Measurements from ENCODE around the gene SLC41A1. TPM values are rescaled to one million over a fixed set of nuclear protein-coding genes. Genes with fewer than 3 reads are reported as not detected.

The SLC41A1 gene
- total and polyA plus RNA-seq, 2 donors (not counting 3 experiments of a cell fraction or from before 2014, with no cell fraction given), result 21.7 to 22.0 TPM

DNA sequence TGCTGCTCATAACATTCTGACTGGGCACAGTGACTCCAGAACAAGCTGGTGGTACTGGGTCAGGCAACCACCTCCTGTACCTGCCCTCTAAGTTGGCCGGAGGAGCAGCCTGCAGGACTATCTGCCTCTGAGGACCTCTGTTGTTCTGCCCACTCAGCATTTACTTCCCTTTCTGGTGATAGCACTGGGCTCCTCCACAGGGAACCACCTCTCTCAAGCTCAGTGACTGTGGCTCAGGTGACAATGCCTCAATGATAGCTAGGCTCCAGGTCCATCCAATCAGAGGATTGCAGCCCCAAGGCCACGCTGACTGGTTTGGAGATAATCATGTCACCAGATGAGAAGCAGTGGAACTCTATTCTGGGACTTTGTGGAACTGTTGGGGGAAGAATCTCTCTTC is 15.8 kb downstream of the SLC41A1 start:
- TF ChIP-seq FOS (IDR thresholded peaks at IDR 0.05; ENCODE audit: borderline replicate concordance, insufficient read depth, low read length) (no peak), POLR2A (IDR thresholded peaks at IDR 0.05; ENCODE audit: low read depth, low read length) (no peak), MYC (IDR thresholded peaks at IDR 0.05; ENCODE audit: low read depth, low read length) (no peak)
- Histone ChIP-seq H3K4me2 (ENCODE audit: insufficient read depth, low read length) (no peak overlapping the region), H3K27me3 (ENCODE audit: control insufficient read depth in 2 of 2, insufficient read depth in 2 of 2, low read length in 2 of 2) (no peaks in the 10 kb centered on the region), H2AFZ (ENCODE audit: low read depth, low read length) (no peak overlapping the region), H3K79me2 (ENCODE audit: control insufficient read depth, insufficient read depth, low read length) (no peaks in the 10 kb centered on the region), H3K27ac (ENCODE audit: insufficient read depth, low read depth, low read length) (no peak overlapping the region), H3K9me3 (replicated peaks; ENCODE audit: control insufficient read depth, insufficient read depth, low read length) (no peaks in the 10 kb centered on the region), H3K9ac (replicated peaks; ENCODE audit: extremely low read depth, insufficient read depth, low read length) (no peak overlapping the region), H3K4me3 (replicated peaks in 1 of 3; ENCODE audit: insufficient read depth in 1 of 3, low read depth in 1 of 3, low read length in 3 of 3) (no peak overlapping the region), H3K4me1 (ENCODE audit: control insufficient read depth, extremely low read depth, insufficient read depth, low read length) (no peaks in the 10 kb centered on the region), H3K9me1 (replicated peaks; ENCODE audit: control insufficient read depth, extremely low read depth, insufficient read depth, low read length) (no peaks in the 10 kb centered on the region), H4K20me1 (replicated peaks; ENCODE audit: control insufficient read depth, extremely low read depth, insufficient read depth, low read length) (no peaks in the 10 kb centered on the region), H3K36me3 (ENCODE audit: control insufficient read depth in 2 of 2, extremely low read depth in 1 of 2, insufficient read depth in 2 of 2, low read length in 2 of 2) (peaks cover 0 to 31% of the 10 kb centered on the region in 2 experiments)
- CTCF ChIA-PET, result interaction anchor here (2.4 to 12.5 kb wide), 2 partner anchors 110 to 181 kb away, joined by 8 to 403 read pairs; no protein-coding TSS in a partner anchor
- intact Hi-C loops (cut with micrococcal nuclease), result no loop called here
- no TSS peak for BruUV-seq (replicated peaks)
- dilution Hi-C loops (cut with MboI; ENCODE audit: extremely low pct_ligation_motif_present, low sequenced_read_pairs), result no loop called here
- DNase-seq (ENCODE audit: low read depth, low spot score) (no peak), FAIRE-seq (no peak)
- POLR2A ChIA-PET, result no interaction called here

DNA sequence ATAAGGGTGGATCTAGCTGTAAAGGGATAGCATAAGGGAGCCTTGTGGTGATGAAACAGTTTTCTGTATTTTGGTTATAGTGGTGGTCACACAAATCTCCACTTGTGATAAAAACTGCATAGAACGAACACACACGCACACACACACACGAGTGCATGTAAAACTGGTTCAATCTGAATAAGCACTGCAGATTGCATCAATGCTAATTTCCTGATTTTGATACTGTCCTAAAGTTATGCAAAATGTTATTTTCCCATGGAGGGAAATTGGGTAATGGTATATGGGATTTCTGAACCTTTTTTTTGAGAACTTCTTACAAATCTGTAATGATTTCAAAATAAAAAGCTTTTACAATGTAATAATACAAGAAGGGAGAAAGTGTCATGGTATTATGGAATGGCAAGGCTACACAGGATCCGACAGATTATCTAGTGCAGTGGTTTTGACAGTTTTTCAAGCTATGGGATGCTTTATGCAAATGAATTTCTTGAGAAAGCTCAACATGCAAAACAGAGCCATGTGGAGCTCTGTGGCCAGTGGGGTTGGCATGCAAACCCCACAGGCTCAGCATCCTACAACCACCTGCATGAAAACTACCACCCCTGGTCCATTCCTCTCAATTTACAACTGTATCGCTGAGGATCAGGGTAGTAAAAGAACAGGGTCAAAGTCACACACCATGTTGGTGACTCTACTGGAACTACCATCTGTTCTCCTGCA is 18.8 kb downstream of the SLC41A1 start:
- Histone ChIP-seq H3K4me1 (ENCODE audit: control insufficient read depth, extremely low read depth, insufficient read depth, low read length) (no peaks in the 10 kb centered on the region), H3K9me1 (replicated peaks; ENCODE audit: control insufficient read depth, extremely low read depth, insufficient read depth, low read length) (no peaks in the 10 kb centered on the region), H3K36me3 (ENCODE audit: control insufficient read depth in 2 of 2, extremely low read depth in 1 of 2, insufficient read depth in 2 of 2, low read length in 2 of 2) (peaks cover 0 to 19% of the 10 kb centered on the region in 2 experiments), H3K4me3 (replicated peaks in 1 of 3; ENCODE audit: insufficient read depth in 1 of 3, low read depth in 1 of 3, low read length in 3 of 3) (no peak overlapping the region), H2AFZ (ENCODE audit: low read depth, low read length) (no peak overlapping the region), H3K9ac (replicated peaks; ENCODE audit: extremely low read depth, insufficient read depth, low read length) (no peak overlapping the region), H3K27me3 (ENCODE audit: control insufficient read depth in 2 of 2, insufficient read depth in 2 of 2, low read length in 2 of 2) (no peaks in the 10 kb centered on the region), H3K27ac (ENCODE audit: insufficient read depth, low read depth, low read length) (no peak overlapping the region), H3K79me2 (ENCODE audit: control insufficient read depth, insufficient read depth, low read length) (no peaks in the 10 kb centered on the region), H4K20me1 (replicated peaks; ENCODE audit: control insufficient read depth, extremely low read depth, insufficient read depth, low read length) (no peaks in the 10 kb centered on the region), H3K9me3 (replicated peaks; ENCODE audit: control insufficient read depth, insufficient read depth, low read length) (no peaks in the 10 kb centered on the region), H3K4me2 (ENCODE audit: insufficient read depth, low read length) (no peak overlapping the region)
- intact Hi-C loops (cut with micrococcal nuclease), result loop anchor here (5.0 kb wide), 1 partner anchor 313 kb away; no protein-coding TSS in a partner anchor
- dilution Hi-C loops (cut with MboI; ENCODE audit: extremely low pct_ligation_motif_present, low sequenced_read_pairs), result no loop called here
- ChIA-PET CTCF (interaction anchor here (1.7 to 12.5 kb wide), 5 partner anchors 17 to 184 kb away, joined by 5 to 403 read pairs (median 76); partner anchors contain the start of gene SLC41A1), POLR2A (no interaction called here)
- no TSS peak for BruUV-seq (replicated peaks)
- FAIRE-seq (peak; percentile 18), DNase-seq (ENCODE audit: low read depth, low spot score) (no peak)
- TF ChIP-seq, protein P1, sequence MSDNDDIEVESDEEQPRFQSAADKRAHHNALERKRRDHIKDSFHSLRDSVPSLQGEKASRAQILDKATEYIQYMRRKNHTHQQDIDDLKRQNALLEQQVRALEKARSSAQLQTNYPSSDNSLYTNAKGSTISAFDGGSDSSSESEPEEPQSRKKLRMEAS (IDR thresholded peaks at IDR 0.05; ENCODE audit: insufficient read depth, insufficient read length), result no peak
- TF ChIP-seq GATA2 (IDR thresholded peaks at IDR 0.05; ENCODE audit: insufficient read depth, insufficient read length, low read depth, low read length) (no peak), EZH2 (IDR thresholded peaks at IDR 0.05; ENCODE audit: borderline replicate concordance, low read depth, low read length, severe bottlenecking) (no peak), JUN (IDR thresholded peaks at IDR 0.05; ENCODE audit: borderline replicate concordance, insufficient read depth, insufficient read length, low read depth) (no peak), MYC (IDR thresholded peaks at IDR 0.05; ENCODE audit: low read depth, low read length) (no peak), FOS (IDR thresholded peaks at IDR 0.05; ENCODE audit: borderline replicate concordance, insufficient read depth, low read length) (no peak), POLR2AphosphoS5 (IDR thresholded peaks at IDR 0.05; ENCODE audit: insufficient read depth, low read depth, low read length) (no peak), POLR2A (IDR thresholded peaks at IDR 0.05; ENCODE audit: low read depth, low read length) (no peak)
- TF ChIP-seq, protein P2, sequence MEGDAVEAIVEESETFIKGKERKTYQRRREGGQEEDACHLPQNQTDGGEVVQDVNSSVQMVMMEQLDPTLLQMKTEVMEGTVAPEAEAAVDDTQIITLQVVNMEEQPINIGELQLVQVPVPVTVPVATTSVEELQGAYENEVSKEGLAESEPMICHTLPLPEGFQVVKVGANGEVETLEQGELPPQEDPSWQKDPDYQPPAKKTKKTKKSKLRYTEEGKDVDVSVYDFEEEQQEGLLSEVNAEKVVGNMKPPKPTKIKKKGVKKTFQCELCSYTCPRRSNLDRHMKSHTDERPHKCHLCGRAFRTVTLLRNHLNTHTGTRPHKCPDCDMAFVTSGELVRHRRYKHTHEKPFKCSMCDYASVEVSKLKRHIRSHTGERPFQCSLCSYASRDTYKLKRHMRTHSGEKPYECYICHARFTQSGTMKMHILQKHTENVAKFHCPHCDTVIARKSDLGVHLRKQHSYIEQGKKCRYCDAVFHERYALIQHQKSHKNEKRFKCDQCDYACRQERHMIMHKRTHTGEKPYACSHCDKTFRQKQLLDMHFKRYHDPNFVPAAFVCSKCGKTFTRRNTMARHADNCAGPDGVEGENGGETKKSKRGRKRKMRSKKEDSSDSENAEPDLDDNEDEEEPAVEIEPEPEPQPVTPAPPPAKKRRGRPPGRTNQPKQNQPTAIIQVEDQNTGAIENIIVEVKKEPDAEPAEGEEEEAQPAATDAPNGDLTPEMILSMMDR (IDR thresholded peaks at IDR 0.05; ENCODE audit: extremely low read depth in 1 of 2, insufficient read depth in 1 of 2, low read depth in 1 of 2, low read length in 2 of 2), result no peak
